ENCODE measurements around the gene CDK17.
"Not testable (repeated sequence)": the region's sequence is repeated elsewhere in the genome, so short reads cannot be mapped to it uniquely, and the experiment has no call there.

The CDK17 gene

GRCh38 chr12:96417688-96418087, 17.4 kb upstream of the CDK17 start:
- peak; percentile 8 for ATAC-seq
- not testable (repeated sequence) for DNase-seq

GRCh38 chr12:96416033-96416799, 16.0 kb upstream of the CDK17 start:
- DNase-seq, result no peak

DNA sequence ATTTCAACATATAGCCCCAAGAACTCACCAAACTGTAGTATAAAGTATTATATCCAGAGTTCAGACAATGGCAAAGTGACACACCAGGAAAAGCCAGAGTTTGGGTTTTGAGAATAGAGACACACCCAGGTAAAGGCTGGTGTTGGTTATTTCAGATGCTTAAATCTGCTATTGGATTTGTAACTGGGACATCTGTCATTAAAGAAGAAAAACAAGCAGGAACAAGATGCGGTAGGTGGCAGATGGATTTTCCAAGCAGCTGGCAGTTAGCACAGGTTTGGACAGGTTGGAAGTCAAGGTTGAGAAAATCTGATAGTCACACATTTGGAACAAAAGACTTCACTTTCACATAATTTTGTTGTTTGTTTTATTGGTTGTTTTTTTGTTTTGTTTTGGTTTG, 14.4 kb upstream of the CDK17 start:
- DNase-seq (no peak), ATAC-seq (no peak)

More at GRCh38 chr12:96416033-96416799, 16.0 kb upstream of the CDK17 start:
- peak; percentile 62 for ATAC-seq

GRCh38 chr12:96412431-96412830, 12.2 kb upstream of the CDK17 start:
- DNase-seq (no peak), ATAC-seq (no peak)

DNA sequence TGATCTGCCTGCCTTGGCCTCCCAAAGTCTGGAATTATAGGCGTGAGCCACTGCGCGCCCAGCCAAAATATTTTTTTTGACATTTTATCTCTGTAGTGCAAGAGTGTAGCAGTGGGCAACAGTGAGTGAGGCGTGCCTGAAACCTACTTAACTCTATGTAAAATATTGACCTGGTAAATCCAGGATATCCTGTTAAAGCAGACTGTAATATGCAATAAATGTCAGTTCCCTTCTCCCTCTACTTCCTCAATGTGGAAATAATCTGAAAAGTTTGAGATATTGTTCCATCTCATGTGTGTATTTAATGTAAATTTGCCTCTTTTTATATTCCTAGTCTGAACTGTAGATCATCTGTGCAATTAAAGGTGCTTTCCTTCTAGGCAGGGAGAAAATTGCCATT, 9.5 kb upstream of the CDK17 start:
- DNase-seq, result no peak
- no peak for ATAC-seq

DNA sequence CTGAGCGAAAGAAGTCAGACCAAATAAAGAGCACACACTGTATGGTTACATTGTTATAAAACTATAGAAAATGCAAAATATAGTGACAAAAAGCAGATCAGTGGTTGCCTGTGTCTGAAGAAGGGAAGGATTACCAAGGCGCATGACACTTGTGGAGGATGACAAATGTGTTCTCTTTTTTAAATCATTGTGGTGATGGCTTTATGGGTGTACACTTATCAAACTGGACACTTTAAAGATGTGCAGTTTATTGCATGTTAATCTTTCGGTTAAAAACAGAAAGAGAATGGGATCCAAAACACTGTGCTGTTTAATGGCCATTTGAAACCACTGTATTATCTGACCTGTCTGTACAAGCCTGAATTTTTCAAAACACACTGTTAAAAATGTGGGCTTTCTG, 8.8 kb upstream of the CDK17 start:
- DNase-seq, result no peak

GRCh38 chr12:96407429-96408097, 7.3 kb upstream of the CDK17 start:
- not testable (repeated sequence) for DNase-seq
- ATAC-seq, result peak; percentile 59

More for the DNA sequence above, 8.8 kb upstream of the CDK17 start:
- ATAC-seq, result no peak

GRCh38 chr12:96404696-96405095, 4.5 kb upstream of the CDK17 start:
- DNase-seq (no peak), ATAC-seq (no peak)

DNA sequence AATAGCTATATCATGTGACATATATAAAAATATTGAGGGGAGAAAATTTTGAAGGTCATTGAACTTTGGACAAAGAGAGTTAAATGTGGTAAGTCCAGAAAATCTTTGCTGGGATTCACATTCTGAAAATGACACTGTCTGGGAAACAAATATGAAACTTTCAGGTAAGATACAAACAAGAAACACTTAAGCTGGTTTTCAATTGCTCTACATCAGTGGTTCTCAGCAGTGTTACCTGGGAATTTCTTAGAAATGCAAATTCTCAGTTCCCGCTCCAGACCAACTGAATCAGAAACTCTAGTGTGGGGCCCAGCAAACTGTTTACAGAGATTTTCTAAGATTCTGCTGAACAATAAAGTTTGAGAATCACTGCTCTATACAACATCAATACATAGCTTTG, 3.6 kb upstream of the CDK17 start:
- no peak for DNase-seq
- no peak for ATAC-seq

DNA sequence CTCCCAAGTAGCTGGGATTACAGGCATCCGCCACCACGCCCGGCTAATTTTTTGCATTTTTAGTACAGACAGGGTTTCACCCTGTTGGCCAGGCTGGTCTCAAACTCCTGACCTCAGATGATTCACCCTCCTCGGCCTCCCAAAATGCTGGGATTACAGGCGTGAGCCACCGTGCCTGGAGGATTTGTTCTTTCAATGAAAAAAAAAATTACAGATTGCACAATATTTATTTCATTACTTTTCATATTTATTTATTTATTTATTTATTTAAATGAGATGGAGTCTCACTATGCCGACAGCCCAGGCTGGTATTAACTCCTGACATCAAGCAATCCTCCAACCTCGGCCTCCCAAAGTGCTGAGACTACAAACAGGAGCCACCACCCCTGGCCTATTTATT, 2.3 kb upstream of the CDK17 start:
- not testable (repeated sequence) for DNase-seq, ATAC-seq

DNA sequence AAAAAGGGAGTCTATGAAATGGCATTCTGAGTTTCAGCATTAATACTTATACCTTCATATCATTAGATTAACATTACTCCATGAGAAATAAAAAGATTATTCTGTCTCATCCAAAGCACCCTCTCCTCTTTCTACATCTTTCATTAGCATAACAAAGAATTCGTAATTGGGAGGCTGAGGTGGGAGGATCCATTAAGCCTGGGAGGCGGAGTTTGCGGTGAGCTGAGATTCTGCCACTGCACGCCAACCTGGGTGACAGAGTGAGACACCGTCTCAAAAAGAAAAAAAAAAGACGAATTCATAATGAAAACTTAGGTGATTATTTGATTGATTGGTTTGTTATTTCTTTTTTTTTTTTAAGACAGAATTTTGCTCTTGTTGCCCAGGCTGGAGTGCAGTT, 1.8 kb upstream of the CDK17 start:
- no peak for DNase-seq
- ATAC-seq, result no peak

- DNase-seq, result peak; percentile 30
- peak; percentile 5 for ATAC-seq
These were observed 1.0 kb upstream of the CDK17 start for GRCh38 chr12:96401076-96401871.

DNA sequence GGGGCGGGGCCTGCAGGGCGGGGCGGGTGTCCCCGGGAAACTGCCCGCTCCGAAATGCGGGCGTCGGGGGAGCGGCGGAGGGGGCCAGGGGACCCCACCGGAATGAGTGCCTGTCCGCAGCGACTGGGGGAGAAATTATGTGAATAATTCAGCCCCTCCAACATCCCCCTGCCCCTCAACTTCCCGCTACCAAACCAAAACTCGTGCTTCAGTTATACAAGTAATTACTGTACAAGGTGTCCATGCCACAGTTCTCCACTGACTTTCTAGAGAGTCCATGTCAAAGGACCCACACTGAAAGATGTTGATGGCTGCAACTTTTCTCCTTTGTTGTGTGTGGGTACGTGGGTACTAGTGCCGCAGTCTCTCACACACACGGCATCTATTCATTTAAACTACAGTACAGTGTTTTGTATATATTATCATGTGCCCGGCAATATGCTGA, 414 bp upstream of the CDK17 start:
- DNase-seq (no peak), ATAC-seq (peak; percentile 4)

- DNase-seq (peak; percentile 74), ATAC-seq (peak; percentile 53)
These were observed 920 bp downstream of the CDK17 start for GRCh38 chr12:96399120-96399918.

- no peak for DNase-seq
These were observed 1.7 kb downstream of the CDK17 start for GRCh38 chr12:96398424-96399119.

GRCh38 chr12:96397756-96398423, 2.3 kb downstream of the CDK17 start:
- ATAC-seq, result no peak
- no peak for DNase-seq

More at GRCh38 chr12:96398424-96399119, 1.7 kb downstream of the CDK17 start:
- ATAC-seq, result no peak

- no peak for DNase-seq
- no peak for ATAC-seq
These were observed 3.3 kb downstream of the CDK17 start for GRCh38 chr12:96396914-96397313.

GRCh38 chr12:96396209-96396608, 4.0 kb downstream of the CDK17 start:
- DNase-seq (no peak), ATAC-seq (no peak)

DNA sequence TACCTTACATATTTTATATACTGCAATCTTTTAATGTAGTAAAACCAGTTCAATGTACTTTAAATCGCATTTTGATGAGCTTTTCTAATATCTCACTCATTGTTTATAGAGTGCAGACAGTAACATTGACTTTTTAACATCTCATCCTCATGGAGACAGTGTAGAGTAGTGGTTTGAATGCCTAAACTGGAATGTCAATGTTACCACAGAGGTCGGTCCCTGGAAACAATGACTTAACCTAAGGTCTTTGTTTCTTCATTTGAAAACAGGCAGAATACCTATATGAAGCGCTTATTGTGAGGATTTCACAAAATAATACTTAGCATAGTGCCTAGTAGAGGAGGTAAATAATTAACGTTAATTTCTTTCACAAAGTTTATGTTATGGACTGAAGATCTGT, 5.0 kb downstream of the CDK17 start:
- DNase-seq, result no peak
- peak; percentile 15 for ATAC-seq

DNA sequence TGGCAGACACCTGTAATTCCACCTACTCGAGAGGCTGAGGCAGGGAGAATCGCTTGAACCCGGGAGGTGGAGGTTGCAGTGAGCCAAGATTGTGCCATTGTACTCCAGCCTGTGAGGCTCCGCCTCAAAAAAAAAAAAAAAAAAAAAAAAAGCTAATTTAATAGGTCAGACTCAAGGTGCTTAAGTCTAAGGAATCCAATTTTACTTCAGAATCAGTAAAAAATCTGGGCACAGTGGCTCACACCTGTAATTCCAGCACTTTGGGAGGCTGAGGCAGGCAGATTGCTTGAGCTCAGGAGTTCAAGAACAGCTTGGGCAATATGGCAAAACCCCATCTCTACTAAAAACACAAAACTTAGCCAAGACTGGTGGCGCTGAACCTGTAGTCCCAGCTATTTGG, 7.0 kb downstream of the CDK17 start:
- not testable (repeated sequence) for ATAC-seq, DNase-seq

- DNase-seq (no peak), ATAC-seq (no peak)
These were observed 7.8 kb downstream of the CDK17 start for GRCh38 chr12:96392397-96392796.
